ENCODE results near the gene ANK3. TPM values are rescaled to one million over a fixed set of nuclear protein-coding genes. Genes with fewer than 3 reads are reported as not detected.

The ANK3 gene
- total RNA-seq, 2 donors from 2014 or later: 65.0 to 79.5 TPM

DNA sequence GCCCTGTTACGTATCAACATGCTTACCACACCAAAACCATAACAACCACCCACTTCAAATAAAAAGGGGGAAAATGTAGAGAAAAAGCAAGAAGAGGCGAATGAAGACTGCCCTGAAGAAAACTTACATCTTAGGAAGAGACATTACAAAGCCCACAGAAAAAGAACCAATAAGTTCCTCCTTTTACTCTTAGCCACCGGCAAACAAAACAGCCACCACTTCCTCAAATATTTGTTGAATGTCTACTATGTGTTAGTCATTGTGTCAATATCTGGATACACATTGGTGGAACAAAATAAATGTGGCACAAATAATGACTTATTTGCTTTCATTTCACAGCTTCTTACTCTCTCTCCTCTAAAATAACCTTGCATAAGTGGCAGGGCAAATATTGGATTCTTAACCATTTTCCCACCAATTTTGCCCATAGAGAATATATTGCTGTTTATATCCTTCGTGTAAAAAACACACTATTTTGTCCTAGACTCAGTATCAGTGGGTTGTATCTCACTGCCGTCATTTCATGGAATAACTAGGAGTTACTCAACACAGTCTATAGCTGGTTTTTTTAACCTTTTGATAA is 106.8 kb downstream of the ANK3 start:
- H3K4me3 Mint-ChIP-seq: no peak overlapping the region
- no peak overlapping the region for H3K9ac ChIP-seq (ENCODE audit: extremely low read depth, low read length, poor library complexity, severe bottlenecking)
- no peaks in the 10 kb centered on the region for H3K9me3 Mint-ChIP-seq

GRCh38 chr10:60281792-60282353 is 107.8 kb downstream of the ANK3 start:
- peaks cover 7% of the 10 kb centered on the region for H3K36me3 Mint-ChIP-seq (ENCODE audit: low read depth)
- H3K36me3 ChIP-seq (ENCODE audit: control insufficient read depth, insufficient read depth, low read length): no peaks in the 10 kb centered on the region
- H3K27me3 ChIP-seq (ENCODE audit: control insufficient read depth, insufficient read depth, low read length, poor library complexity, severe bottlenecking): no peaks in the 10 kb centered on the region
- H3K4me3 Mint-ChIP-seq: no peak overlapping the region
- H3K4me1 ChIP-seq (ENCODE audit: control insufficient read depth, insufficient read depth, low read length): peaks cover 6% of the 10 kb centered on the region
- H3K9ac ChIP-seq (ENCODE audit: extremely low read depth, low read length, poor library complexity, severe bottlenecking): no peak overlapping the region
- H3K27me3 Mint-ChIP-seq (ENCODE audit: insufficient read depth): no peaks in the 10 kb centered on the region
- no peak overlapping the region for H3K4me3 ChIP-seq (ENCODE audit: low read length)
- peaks cover 19% of the 10 kb centered on the region for H3K4me1 Mint-ChIP-seq
- 84 to 95% methylated on average over 3 to 6 of the region's 6 CpGs for WGBS, 2 experiments (ENCODE audit: insufficient coverage in 1 of 2, insufficient read length in 1 of 2)
- DNase-seq: no peak
- H3K9me3 ChIP-seq (ENCODE audit: control insufficient read depth, low read length): no peaks in the 10 kb centered on the region
- no peaks in the 10 kb centered on the region for H3K9me3 Mint-ChIP-seq
- no peak overlapping the region for H3K27ac ChIP-seq (ENCODE audit: low read depth, low read length)
- H3K27ac Mint-ChIP-seq: no peak overlapping the region
- TF ChIP-seq, protein P1, sequence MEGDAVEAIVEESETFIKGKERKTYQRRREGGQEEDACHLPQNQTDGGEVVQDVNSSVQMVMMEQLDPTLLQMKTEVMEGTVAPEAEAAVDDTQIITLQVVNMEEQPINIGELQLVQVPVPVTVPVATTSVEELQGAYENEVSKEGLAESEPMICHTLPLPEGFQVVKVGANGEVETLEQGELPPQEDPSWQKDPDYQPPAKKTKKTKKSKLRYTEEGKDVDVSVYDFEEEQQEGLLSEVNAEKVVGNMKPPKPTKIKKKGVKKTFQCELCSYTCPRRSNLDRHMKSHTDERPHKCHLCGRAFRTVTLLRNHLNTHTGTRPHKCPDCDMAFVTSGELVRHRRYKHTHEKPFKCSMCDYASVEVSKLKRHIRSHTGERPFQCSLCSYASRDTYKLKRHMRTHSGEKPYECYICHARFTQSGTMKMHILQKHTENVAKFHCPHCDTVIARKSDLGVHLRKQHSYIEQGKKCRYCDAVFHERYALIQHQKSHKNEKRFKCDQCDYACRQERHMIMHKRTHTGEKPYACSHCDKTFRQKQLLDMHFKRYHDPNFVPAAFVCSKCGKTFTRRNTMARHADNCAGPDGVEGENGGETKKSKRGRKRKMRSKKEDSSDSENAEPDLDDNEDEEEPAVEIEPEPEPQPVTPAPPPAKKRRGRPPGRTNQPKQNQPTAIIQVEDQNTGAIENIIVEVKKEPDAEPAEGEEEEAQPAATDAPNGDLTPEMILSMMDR (conservative IDR thresholded peaks at IDR 0.05): no peak

More for the DNA sequence above, 106.8 kb downstream of the ANK3 start:
- TF ChIP-seq, protein P1 (conservative IDR thresholded peaks at IDR 0.05): no peak
- no peak overlapping the region for H3K4me3 ChIP-seq (ENCODE audit: low read length)
- H3K27me3 Mint-ChIP-seq (ENCODE audit: insufficient read depth): no peaks in the 10 kb centered on the region
- H3K27me3 ChIP-seq (ENCODE audit: control insufficient read depth, insufficient read depth, low read length, poor library complexity, severe bottlenecking): no peaks in the 10 kb centered on the region
- H3K36me3 ChIP-seq (ENCODE audit: control insufficient read depth, insufficient read depth, low read length): no peaks in the 10 kb centered on the region
- H3K4me1 Mint-ChIP-seq: peaks cover 19% of the 10 kb centered on the region
- H3K27ac Mint-ChIP-seq: no peak overlapping the region
- no peaks in the 10 kb centered on the region for H3K9me3 ChIP-seq (ENCODE audit: control insufficient read depth, low read length)
- no peak for DNase-seq
- H3K4me1 ChIP-seq (ENCODE audit: control insufficient read depth, insufficient read depth, low read length): peaks cover 6% of the 10 kb centered on the region
- peaks cover 7% of the 10 kb centered on the region for H3K36me3 Mint-ChIP-seq (ENCODE audit: low read depth)
- WGBS, 2 experiments (ENCODE audit: insufficient coverage in 1 of 2, insufficient read length in 1 of 2): 93 to 100% methylated on average over 1 to 5 of the region's 5 CpGs
- H3K27ac ChIP-seq (ENCODE audit: low read depth, low read length): no peak overlapping the region

DNA sequence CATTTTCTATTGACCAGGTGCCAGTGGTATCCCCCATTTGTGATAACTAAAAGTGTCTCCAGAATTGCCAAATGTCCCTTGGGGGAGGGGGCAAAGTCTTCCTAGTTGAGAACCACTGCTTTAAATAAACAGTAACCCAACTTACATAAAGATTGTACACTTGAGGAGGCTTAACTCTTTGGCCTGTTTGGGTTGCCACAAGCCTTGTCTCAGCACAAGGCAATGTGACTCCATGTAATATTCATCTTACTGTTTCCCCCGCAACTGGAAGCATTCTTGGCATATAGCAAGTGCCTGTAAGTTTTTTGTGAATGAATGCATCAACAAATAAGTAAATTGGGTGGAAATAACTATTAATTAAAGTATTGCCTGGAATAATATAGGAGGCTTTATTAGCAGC is 108.3 kb downstream of the ANK3 start:
- Mint-ChIP-seq H3K4me3 (no peak overlapping the region), H3K27ac (no peak overlapping the region), H3K27me3 (ENCODE audit: insufficient read depth) (no peaks in the 10 kb centered on the region), H3K9me3 (no peaks in the 10 kb centered on the region), H3K4me1 (peaks cover 19% of the 10 kb centered on the region), H3K36me3 (ENCODE audit: low read depth) (peaks cover 7% of the 10 kb centered on the region)
- TF ChIP-seq, protein P1 (conservative IDR thresholded peaks at IDR 0.05): no peak
- Histone ChIP-seq H3K27ac (ENCODE audit: low read depth, low read length) (no peak overlapping the region), H3K9ac (ENCODE audit: extremely low read depth, low read length, poor library complexity, severe bottlenecking) (no peak overlapping the region), H3K27me3 (ENCODE audit: control insufficient read depth, insufficient read depth, low read length, poor library complexity, severe bottlenecking) (no peaks in the 10 kb centered on the region), H3K4me1 (ENCODE audit: control insufficient read depth, insufficient read depth, low read length) (peaks cover 6% of the 10 kb centered on the region), H3K36me3 (ENCODE audit: control insufficient read depth, insufficient read depth, low read length) (no peaks in the 10 kb centered on the region), H3K4me3 (ENCODE audit: low read length) (no peak overlapping the region), H3K9me3 (ENCODE audit: control insufficient read depth, low read length) (no peaks in the 10 kb centered on the region)
- DNase-seq: no peak
- WGBS, 2 experiments (ENCODE audit: insufficient coverage in 1 of 2, insufficient read length in 1 of 2): 100% methylated on average over 1 of the region's 1 CpG; no CpG with 5 or more reads in 1 of the 2 experiments
